Neuronal stem cell (in vitro differentiated cells): ENCODE results near the gene DHX30.

Experiments
- DNase-seq: peaks from one replicate; pipeline ENCODE4 v3.0.0-alpha.2; 2013; ENCODE audit warnings: low spot score
- H2AFZ ChIP-seq: one replicate; pipeline ENCODE4 v1.6.1; 2013; ENCODE audit warnings: mild to moderate bottlenecking, low read length, inconsistent platforms
- H2AK5ac ChIP-seq: 2 replicates; pipeline ENCODE4 v1.6.1; 2013; ENCODE audit warnings: low read depth, mild to moderate bottlenecking, inconsistent platforms, low read length, moderate library complexity, mixed read lengths
- H2BK120ac ChIP-seq: 2 replicates; pipeline ENCODE4 v1.6.1; 2013; ENCODE audit warnings: low read depth, mild to moderate bottlenecking, inconsistent platforms, low read length, moderate library complexity, mixed read lengths
- H2BK12ac ChIP-seq: one replicate; pipeline ENCODE4 v1.6.1; 2013; ENCODE audit warnings: low read length, inconsistent platforms
- H2BK15ac ChIP-seq: 2 replicates; pipeline ENCODE4 v1.6.1; 2013; ENCODE audit warnings: mild to moderate bottlenecking, low read length, inconsistent platforms, mixed read lengths
- H2BK5ac ChIP-seq: one replicate; pipeline ENCODE4 v1.6.1; 2013; ENCODE audit warnings: inconsistent platforms, mild to moderate bottlenecking, low read length, moderate library complexity
- H3K14ac ChIP-seq: one replicate; pipeline ENCODE4 v1.6.1; 2013; ENCODE audit warnings: low read length, inconsistent platforms
- H3K18ac ChIP-seq: 2 replicates; pipeline ENCODE4 v1.6.1; 2013; ENCODE audit warnings: low read length, inconsistent platforms
- H3K23ac ChIP-seq: 2 replicates; pipeline ENCODE4 v1.6.1; 2013; ENCODE audit warnings: low read depth, mild to moderate bottlenecking, mixed read lengths, low read length, inconsistent platforms; ENCODE audit not compliant: poor library complexity
- H3K27ac ChIP-seq: replicated peaks from 3 replicates; pipeline ENCODE4 v1.5.1; 2013; ENCODE audit warnings: low read length, inconsistent platforms
- H3K27me3 ChIP-seq, 3 experiments: 2 replicates each; pipeline ENCODE4 v1.6.1; 2013; ENCODE audit warnings: low read length in 3 of 3, mild to moderate bottlenecking in 2 of 3, inconsistent platforms in 1 of 3, low read depth in 1 of 3, mixed read lengths in 1 of 3, moderate library complexity in 1 of 3; ENCODE audit not compliant: control insufficient read depth in 3 of 3, insufficient read depth in 3 of 3
- H3K36me3 ChIP-seq, 2 donors: replicated peaks in 1 of 2; 2 replicates each; pipeline ENCODE4 v1.6.1; 2013; ENCODE audit warnings: low read length in 2 of 2; ENCODE audit not compliant: control insufficient read depth in 2 of 2, insufficient read depth in 2 of 2
- H3K4ac ChIP-seq: 2 replicates; pipeline ENCODE4 v1.6.1; 2013; ENCODE audit warnings: inconsistent platforms, mild to moderate bottlenecking, low read length, moderate library complexity
- H3K4me1 ChIP-seq, 2 donors: 1 replicate in 1 of 2; 2 replicates in 1 of 2; pipeline ENCODE4 v1.6.1; 2013; ENCODE audit warnings: low read length in 2 of 2, low read depth in 1 of 2; ENCODE audit not compliant: control insufficient read depth in 2 of 2, insufficient read depth in 1 of 2
- H3K4me2 ChIP-seq: one replicate; pipeline ENCODE4 v1.6.1; 2013; ENCODE audit warnings: mild to moderate bottlenecking, low read length, inconsistent platforms; ENCODE audit not compliant: insufficient read depth, poor library complexity, severe bottlenecking
- H3K4me3 ChIP-seq, 2 donors: 2 replicates each; pipeline ENCODE4 v1.5.1; 2013; ENCODE audit warnings: low read length in 2 of 2, mild to moderate bottlenecking in 2 of 2, inconsistent platforms in 1 of 2, moderate library complexity in 1 of 2
- H3K79me1 ChIP-seq: one replicate; pipeline ENCODE4 v1.6.1; 2013; ENCODE audit warnings: low read depth, mild to moderate bottlenecking, inconsistent platforms, low read length, moderate library complexity
- H3K9ac ChIP-seq: one replicate; pipeline ENCODE4 v1.6.1; 2013; ENCODE audit warnings: mild to moderate bottlenecking, low read depth, low read length, inconsistent platforms; ENCODE audit not compliant: poor library complexity
- H3K9me3 ChIP-seq, 2 donors: replicated peaks in 1 of 2; 2 replicates each; pipeline versions ENCODE3 to v1.6.1; 2013; ENCODE audit warnings: low read length in 2 of 2, mild to moderate bottlenecking in 2 of 2, inconsistent platforms in 1 of 2, low read depth in 1 of 2, mixed read lengths in 1 of 2, moderate library complexity in 1 of 2; ENCODE audit not compliant: control insufficient read depth in 2 of 2, insufficient read depth in 1 of 2
- H4K8ac ChIP-seq: one replicate; pipeline ENCODE4 v1.6.1; 2013; ENCODE audit warnings: low read depth, mild to moderate bottlenecking, inconsistent platforms, low read length, moderate library complexity
- H4K91ac ChIP-seq: one replicate; pipeline ENCODE4 v1.6.1; 2013; ENCODE audit warnings: low read length, low read depth, mild to moderate bottlenecking, inconsistent platforms; ENCODE audit not compliant: poor library complexity
- WGBS, 2 donors: extraction: QIAGEN DNeasy Blood & Tissue Kit; methylation state at CpG; one replicate each; pipeline ENCODE4 v1.1.7; 2013; ENCODE audit warnings: missing lambda C conversion rate in 2 of 2, mixed read lengths in 1 of 2; ENCODE audit not compliant: insufficient read length in 2 of 2, insufficient replicate concordance in 1 of 2; ENCODE audit errors: extremely low coverage in 2 of 2; 5-methylcytosine and 5-hydroxymethylcytosine counted together

DHX30 gene

GRCh38 chr3:47803480-47804025 lies 615 bp downstream of the DHX30 start:
- H4K8ac ChIP-seq = no peak overlapping the region
- no peak overlapping the region for H3K4ac ChIP-seq
- no peaks in the 10 kb centered on the region for H3K27me3 ChIP-seq
- no peak for DNase-seq
- H2BK12ac ChIP-seq = no peak overlapping the region
- WGBS, 2 donors = no CpG with 5 or more reads among the region's 20 CpGs
- peak overlapping the region; percentile 65 for H3K14ac ChIP-seq
- H3K18ac ChIP-seq = peak overlapping the region; percentile 93
- H3K36me3 ChIP-seq = peaks cover 6 to 39% of the 10 kb centered on the region in 2 donors
- H3K4me1 ChIP-seq = peaks cover 3 to 6% of the 10 kb centered on the region in 2 donors
- H3K27ac ChIP-seq = peak overlapping the region; percentile 95
- H3K9me3 ChIP-seq = no peaks in the 10 kb centered on the region
- peak overlapping the region; percentile 78 for H3K4me2 ChIP-seq
- H2BK15ac ChIP-seq = no peak overlapping the region
- peak overlapping the region; percentile 88 for H3K9ac ChIP-seq
- H3K79me1 ChIP-seq = no peaks in the 10 kb centered on the region
- H4K91ac ChIP-seq = no peak overlapping the region
- peak overlapping the region; percentile 87 to 95 for H3K4me3 ChIP-seq
- H2AK5ac ChIP-seq = peak overlapping the region; percentile 36
- H3K23ac ChIP-seq = peak overlapping the region; percentile 92
- peak overlapping the region; percentile 99 for H2AFZ ChIP-seq
- H2BK120ac ChIP-seq = no peak overlapping the region
- H2BK5ac ChIP-seq = peak overlapping the region; percentile 83

- no peak for DNase-seq
- no peak overlapping the region for H2AK5ac ChIP-seq
- no peaks in the 10 kb centered on the region for H3K27me3 ChIP-seq
- no peak overlapping the region for H3K18ac ChIP-seq
- no peak overlapping the region for H4K8ac ChIP-seq
- no peak overlapping the region for H3K4ac ChIP-seq
- H2BK5ac ChIP-seq = no peak overlapping the region
- no peak overlapping the region for H4K91ac ChIP-seq
- peaks cover 3 to 6% of the 10 kb centered on the region in 2 donors for H3K4me1 ChIP-seq
- no peak overlapping the region for H2BK120ac ChIP-seq
- H3K79me1 ChIP-seq = no peaks in the 10 kb centered on the region
- no peak overlapping the region for H2AFZ ChIP-seq
- H3K9ac ChIP-seq = no peak overlapping the region
- H3K4me3 ChIP-seq = peak overlapping the region in 1 of 2 donors; percentile 87
- H3K9me3 ChIP-seq = no peaks in the 10 kb centered on the region
- no peak overlapping the region for H2BK15ac ChIP-seq
- H2BK12ac ChIP-seq = no peak overlapping the region
- H3K36me3 ChIP-seq = peaks cover 8 to 49% of the 10 kb centered on the region in 2 donors
- WGBS, 2 donors = no CpG with 5 or more reads among the region's 1 CpG
- H3K14ac ChIP-seq = no peak overlapping the region
- no peak overlapping the region for H3K27ac ChIP-seq
- H3K4me2 ChIP-seq = no peak overlapping the region
- H3K23ac ChIP-seq = no peak overlapping the region
These were observed 1.6 kb downstream of the DHX30 start for GRCh38 chr3:47804577-47804976.

GRCh38 chr3:47813551-47814177 lies 10.7 kb downstream of the DHX30 start:
- Histone ChIP-seq H2BK120ac (no peak overlapping the region), H3K36me3 (peaks cover 43 to 96% of the 10 kb centered on the region in 2 donors), H2BK5ac (no peak overlapping the region), H4K8ac (no peak overlapping the region), H3K4ac (no peak overlapping the region), H3K79me1 (peaks cover 2% of the 10 kb centered on the region), H3K9me3 (peaks cover 5 to 13% of the 10 kb centered on the region in 2 donors), H2AK5ac (no peak overlapping the region), H3K9ac (no peak overlapping the region), H2BK15ac (no peak overlapping the region), H3K23ac (no peak overlapping the region), H2BK12ac (no peak overlapping the region), H2AFZ (no peak overlapping the region), H3K27ac (no peak overlapping the region), H3K4me1 (no peaks in the 10 kb centered on the region), H3K27me3 (no peaks in the 10 kb centered on the region), H3K4me3 (no peak overlapping the region), H4K91ac (no peak overlapping the region), H3K14ac (no peak overlapping the region), H3K18ac (no peak overlapping the region), H3K4me2 (no peak overlapping the region)
- no peak for DNase-seq
- WGBS, 2 donors = no CpG with 5 or more reads among the region's 8 CpGs

GRCh38 chr3:47817609-47818008 lies 14.7 kb downstream of the DHX30 start:
- H3K4me2 ChIP-seq = no peak overlapping the region
- H2BK12ac ChIP-seq = no peak overlapping the region
- no CpG with 5 or more reads among the region's 7 CpGs for WGBS, 2 donors
- H3K27ac ChIP-seq = no peak overlapping the region
- no peak overlapping the region for H3K18ac ChIP-seq
- H2AK5ac ChIP-seq = no peak overlapping the region
- H3K23ac ChIP-seq = peak overlapping the region; percentile 74
- H3K4ac ChIP-seq = no peak overlapping the region
- no peak overlapping the region for H2BK15ac ChIP-seq
- H3K4me1 ChIP-seq = no peaks in the 10 kb centered on the region
- H2BK5ac ChIP-seq = no peak overlapping the region
- no peak for DNase-seq
- no peak overlapping the region for H4K91ac ChIP-seq
- H3K27me3 ChIP-seq = no peaks in the 10 kb centered on the region
- no peak overlapping the region for H3K4me3 ChIP-seq
- no peak overlapping the region for H2BK120ac ChIP-seq
- H3K79me1 ChIP-seq = no peaks in the 10 kb centered on the region
- H3K36me3 ChIP-seq = peaks cover 41 to 92% of the 10 kb centered on the region in 2 donors
- H2AFZ ChIP-seq = no peak overlapping the region
- no peak overlapping the region for H3K9ac ChIP-seq
- H4K8ac ChIP-seq = peak overlapping the region; percentile 27
- no peak overlapping the region for H3K14ac ChIP-seq
- H3K9me3 ChIP-seq = no peaks in the 10 kb centered on the region
